OCI-LY3 (cell line): ENCODE data around the gene HEXD.

ENCODE experiments used
- EZH2phosphoT487 ChIP-seq: fragments of 200-600 bp; shearing (Covaris generic); IDR thresholded peaks from 2 replicates; pipeline ENCODE4 v1.6.1; 2018; ENCODE audit warnings: antibody characterized with exemption, mixed run types, low read depth
- TF ChIP-seq, protein P1 (sequence below): fragments of 200-600, 300-600 bp; sonication (generic); IDR thresholded peaks from 2 replicates; pipeline ENCODE4 v1.5.1; 2014; ENCODE audit warnings: antibody characterized with exemption, low read length, low read depth

DNA sequence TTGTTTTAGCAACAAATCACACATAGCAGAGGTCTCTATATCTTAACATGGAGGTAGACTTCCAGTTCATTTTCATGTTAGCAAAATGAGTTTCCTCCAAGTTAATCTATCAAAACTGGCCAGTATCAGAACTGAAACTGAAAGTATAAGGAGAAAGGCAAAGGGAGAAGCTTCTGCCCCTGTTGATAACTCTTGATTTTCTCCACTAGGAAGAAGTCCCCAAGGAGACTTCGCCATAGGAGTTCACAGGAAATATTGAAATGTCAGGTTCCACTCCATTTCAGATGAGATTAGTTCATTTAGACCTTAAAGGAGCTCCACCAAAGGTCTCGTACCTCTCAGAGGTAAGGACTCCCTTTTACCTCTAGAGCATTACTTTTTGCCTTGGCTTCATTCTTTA, 1.4 kb downstream of the HEXD start:
- TF ChIP-seq, protein P1, sequence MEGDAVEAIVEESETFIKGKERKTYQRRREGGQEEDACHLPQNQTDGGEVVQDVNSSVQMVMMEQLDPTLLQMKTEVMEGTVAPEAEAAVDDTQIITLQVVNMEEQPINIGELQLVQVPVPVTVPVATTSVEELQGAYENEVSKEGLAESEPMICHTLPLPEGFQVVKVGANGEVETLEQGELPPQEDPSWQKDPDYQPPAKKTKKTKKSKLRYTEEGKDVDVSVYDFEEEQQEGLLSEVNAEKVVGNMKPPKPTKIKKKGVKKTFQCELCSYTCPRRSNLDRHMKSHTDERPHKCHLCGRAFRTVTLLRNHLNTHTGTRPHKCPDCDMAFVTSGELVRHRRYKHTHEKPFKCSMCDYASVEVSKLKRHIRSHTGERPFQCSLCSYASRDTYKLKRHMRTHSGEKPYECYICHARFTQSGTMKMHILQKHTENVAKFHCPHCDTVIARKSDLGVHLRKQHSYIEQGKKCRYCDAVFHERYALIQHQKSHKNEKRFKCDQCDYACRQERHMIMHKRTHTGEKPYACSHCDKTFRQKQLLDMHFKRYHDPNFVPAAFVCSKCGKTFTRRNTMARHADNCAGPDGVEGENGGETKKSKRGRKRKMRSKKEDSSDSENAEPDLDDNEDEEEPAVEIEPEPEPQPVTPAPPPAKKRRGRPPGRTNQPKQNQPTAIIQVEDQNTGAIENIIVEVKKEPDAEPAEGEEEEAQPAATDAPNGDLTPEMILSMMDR: no peak
- no peak for TF ChIP-seq EZH2phosphoT487
